AG09319 (cell line): ENCODE measurements around the gene RAP1GAP2.

ENCODE experiments used
- DNase-seq: peaks from one replicate; pipeline ENCODE4 v3.0.0-alpha.2; 2010; ENCODE audit warnings: low read depth; ENCODE audit errors: extremely low read depth
- TF ChIP-seq, protein P1 (sequence below): IDR thresholded peaks from 2 replicates; pipeline ENCODE4 v1.5.1; 2011; ENCODE audit warnings: low read depth, mild to moderate bottlenecking, inconsistent platforms, low read length, moderate library complexity

RAP1GAP2 gene

GRCh38 chr17:2957631-2958286 is 161.5 kb downstream of the RAP1GAP2 start:
- TF ChIP-seq, protein P1, sequence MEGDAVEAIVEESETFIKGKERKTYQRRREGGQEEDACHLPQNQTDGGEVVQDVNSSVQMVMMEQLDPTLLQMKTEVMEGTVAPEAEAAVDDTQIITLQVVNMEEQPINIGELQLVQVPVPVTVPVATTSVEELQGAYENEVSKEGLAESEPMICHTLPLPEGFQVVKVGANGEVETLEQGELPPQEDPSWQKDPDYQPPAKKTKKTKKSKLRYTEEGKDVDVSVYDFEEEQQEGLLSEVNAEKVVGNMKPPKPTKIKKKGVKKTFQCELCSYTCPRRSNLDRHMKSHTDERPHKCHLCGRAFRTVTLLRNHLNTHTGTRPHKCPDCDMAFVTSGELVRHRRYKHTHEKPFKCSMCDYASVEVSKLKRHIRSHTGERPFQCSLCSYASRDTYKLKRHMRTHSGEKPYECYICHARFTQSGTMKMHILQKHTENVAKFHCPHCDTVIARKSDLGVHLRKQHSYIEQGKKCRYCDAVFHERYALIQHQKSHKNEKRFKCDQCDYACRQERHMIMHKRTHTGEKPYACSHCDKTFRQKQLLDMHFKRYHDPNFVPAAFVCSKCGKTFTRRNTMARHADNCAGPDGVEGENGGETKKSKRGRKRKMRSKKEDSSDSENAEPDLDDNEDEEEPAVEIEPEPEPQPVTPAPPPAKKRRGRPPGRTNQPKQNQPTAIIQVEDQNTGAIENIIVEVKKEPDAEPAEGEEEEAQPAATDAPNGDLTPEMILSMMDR, result no peak
- DNase-seq, result no peak

GRCh38 chr17:2958706-2959222 is 162.5 kb downstream of the RAP1GAP2 start:
- TF ChIP-seq, protein P1, result no peak

GRCh38 chr17:2959371-2960130 is 163.3 kb downstream of the RAP1GAP2 start:
- DNase-seq, result no peak
- TF ChIP-seq, protein P1, result no peak

More at GRCh38 chr17:2958706-2959222, 162.5 kb downstream of the RAP1GAP2 start:
- DNase-seq, result no peak

DNA sequence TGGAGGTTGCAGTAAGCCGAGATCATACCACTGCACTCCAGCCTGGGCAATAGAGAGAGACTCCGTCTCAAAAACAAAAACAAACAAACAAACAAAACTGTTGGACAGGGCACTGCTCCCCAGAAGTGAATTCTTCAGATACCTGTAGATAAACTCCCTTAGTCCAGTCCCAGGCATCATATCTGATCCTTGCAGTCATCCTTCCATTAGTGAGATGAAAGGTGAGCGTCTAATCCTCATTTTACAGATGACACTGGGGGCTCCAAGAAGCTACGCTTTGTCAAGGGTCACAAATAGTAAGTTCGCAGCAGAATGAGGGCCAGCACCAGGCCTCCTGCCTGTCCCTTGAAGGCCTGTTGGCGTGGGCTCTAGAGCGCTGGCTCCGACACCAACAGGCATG is 165.2 kb downstream of the RAP1GAP2 start:
- DNase-seq, result no peak
- TF ChIP-seq, protein P1, result no peak

DNA sequence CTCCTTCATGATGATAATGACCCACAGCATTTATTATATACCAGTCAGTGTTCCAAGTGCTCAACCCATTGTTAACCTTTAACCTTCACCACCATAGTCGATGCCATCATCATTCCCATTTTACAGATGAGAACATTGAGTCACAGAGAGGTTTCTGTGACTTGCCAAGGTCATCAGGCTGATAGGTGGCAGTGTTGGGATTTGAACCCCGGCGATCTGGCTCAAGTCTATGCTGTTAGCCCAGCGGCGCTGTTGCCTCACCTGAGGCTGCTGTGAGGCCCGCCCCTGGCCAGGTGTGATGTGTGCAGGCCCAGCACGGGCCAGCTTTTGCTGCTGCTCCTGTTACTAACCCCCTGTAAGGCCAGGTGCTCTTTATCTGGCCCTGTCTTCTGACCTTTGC is 166.0 kb downstream of the RAP1GAP2 start:
- TF ChIP-seq, protein P1, result no peak
- DNase-seq, result no peak

DNA sequence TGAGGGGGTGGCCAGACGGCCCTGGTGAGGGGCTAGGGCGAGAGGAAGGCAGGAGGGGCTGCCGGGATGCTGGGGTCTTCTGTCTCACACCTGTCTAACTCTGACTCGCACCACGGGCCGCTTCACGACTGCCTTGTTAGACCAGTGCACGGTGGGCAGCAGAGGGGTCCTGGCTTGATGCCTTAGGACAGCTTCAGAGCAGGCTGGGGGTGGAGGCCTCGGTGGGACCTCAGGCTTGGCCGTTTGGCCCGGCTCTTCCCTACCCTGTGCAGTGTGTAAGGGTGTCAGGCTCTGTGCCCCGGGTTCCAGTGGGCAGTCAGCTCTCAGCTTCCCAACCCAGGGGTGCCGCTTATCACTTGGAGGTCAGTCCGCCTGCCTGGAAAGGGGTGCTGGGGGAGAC is 166.5 kb downstream of the RAP1GAP2 start:
- no peak for DNase-seq
- TF ChIP-seq, protein P1, result no peak

DNA sequence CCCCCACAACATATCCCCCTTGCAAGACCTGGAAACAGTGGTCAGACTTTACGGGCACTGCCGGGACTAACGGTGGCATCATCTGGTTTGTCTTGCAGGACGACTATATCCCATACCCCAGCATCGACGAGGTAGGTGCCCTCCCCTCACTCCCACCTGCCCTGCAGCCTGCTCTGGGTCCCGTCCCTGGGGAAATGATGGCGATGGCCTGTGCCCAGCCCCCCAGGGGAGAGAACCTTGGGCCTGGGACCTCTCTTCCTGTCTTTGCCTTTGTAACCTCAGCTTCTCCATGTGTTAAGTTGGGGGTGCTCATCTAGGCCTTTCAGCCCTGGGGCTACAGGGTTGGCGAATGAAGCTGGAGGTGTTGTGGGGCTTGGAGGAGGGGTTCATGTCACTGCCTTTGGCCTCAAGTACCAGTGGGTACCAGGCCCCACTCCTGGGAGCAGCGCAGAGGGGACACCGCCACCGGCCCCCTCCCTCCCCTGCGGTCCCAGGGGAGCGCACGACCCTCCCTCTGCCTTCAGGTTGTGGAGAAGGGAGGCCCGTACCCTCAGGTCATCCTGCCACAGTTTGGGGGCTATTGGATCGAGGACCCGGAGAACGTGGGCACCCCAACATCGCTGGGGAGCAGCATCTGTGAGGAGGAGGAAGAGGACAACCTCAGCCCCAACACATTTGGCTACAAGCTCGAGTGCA is 167.2 kb downstream of the RAP1GAP2 start:
- DNase-seq, result no peak
- TF ChIP-seq, protein P1, result no peak
